Measurements from ENCODE around the gene GPC6.

GPC6 gene

DNA sequence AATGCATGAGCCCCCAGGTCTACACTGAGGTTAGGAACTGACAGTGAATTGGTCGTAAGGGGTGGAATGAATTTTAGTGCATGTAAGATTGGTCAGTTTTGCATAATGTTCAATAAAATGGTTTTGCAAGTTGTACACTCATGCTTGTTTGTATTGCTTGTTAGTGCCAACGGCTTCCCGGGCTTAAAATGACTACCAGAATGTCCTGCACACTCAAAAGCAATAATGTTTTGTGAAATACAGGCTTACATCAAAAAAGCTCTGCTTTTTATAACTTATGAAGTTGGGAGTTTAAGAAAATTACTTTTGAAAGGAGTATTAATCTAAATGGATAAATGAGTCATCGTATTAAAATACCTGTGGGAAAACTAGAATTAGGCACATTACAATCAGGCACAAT, 112.9 kb downstream of the GPC6 start:
- Histone ChIP-seq H3K9ac (ENCODE audit: low read length) (no peak overlapping the region), H3K4me1 (ENCODE audit: low read length) (no peaks in the 10 kb centered on the region), H4K20me1 (ENCODE audit: insufficient read depth, low read length) (no peaks in the 10 kb centered on the region), H3F3A (ENCODE audit: insufficient read depth, low read length) (no peaks in the 10 kb centered on the region), H3K27me3 (replicated peaks; ENCODE audit: insufficient read depth, low read length) (no peaks in the 10 kb centered on the region), H3K9me2 (replicated peaks; ENCODE audit: insufficient read depth, low read length) (no peaks in the 10 kb centered on the region), H3K4me2 (ENCODE audit: low read depth, low read length) (no peak overlapping the region), H3K9me3 (replicated peaks; ENCODE audit: insufficient read depth, low read length) (no peaks in the 10 kb centered on the region), H2AFZ (ENCODE audit: low read length) (no peak overlapping the region), H3K79me2 (ENCODE audit: low read length) (no peaks in the 10 kb centered on the region), H3K27ac (ENCODE audit: low read length) (no peak overlapping the region), H3K36me3 (replicated peaks; ENCODE audit: insufficient read depth, low read length) (no peaks in the 10 kb centered on the region), H3K4me3 (ENCODE audit: low read length) (no peak overlapping the region)
- TF ChIP-seq, protein P1, sequence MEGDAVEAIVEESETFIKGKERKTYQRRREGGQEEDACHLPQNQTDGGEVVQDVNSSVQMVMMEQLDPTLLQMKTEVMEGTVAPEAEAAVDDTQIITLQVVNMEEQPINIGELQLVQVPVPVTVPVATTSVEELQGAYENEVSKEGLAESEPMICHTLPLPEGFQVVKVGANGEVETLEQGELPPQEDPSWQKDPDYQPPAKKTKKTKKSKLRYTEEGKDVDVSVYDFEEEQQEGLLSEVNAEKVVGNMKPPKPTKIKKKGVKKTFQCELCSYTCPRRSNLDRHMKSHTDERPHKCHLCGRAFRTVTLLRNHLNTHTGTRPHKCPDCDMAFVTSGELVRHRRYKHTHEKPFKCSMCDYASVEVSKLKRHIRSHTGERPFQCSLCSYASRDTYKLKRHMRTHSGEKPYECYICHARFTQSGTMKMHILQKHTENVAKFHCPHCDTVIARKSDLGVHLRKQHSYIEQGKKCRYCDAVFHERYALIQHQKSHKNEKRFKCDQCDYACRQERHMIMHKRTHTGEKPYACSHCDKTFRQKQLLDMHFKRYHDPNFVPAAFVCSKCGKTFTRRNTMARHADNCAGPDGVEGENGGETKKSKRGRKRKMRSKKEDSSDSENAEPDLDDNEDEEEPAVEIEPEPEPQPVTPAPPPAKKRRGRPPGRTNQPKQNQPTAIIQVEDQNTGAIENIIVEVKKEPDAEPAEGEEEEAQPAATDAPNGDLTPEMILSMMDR (IDR thresholded peaks at IDR 0.05; ENCODE audit: low read length) = no peak
- TF ChIP-seq EZH2 (optimal IDR thresholded peaks at IDR 0.05; ENCODE audit: low read depth, low read length) (no peak), EZH2phosphoT487 (IDR thresholded peaks at IDR 0.05; ENCODE audit: low read length) (no peak)
- DNase-seq = no peak

DNA sequence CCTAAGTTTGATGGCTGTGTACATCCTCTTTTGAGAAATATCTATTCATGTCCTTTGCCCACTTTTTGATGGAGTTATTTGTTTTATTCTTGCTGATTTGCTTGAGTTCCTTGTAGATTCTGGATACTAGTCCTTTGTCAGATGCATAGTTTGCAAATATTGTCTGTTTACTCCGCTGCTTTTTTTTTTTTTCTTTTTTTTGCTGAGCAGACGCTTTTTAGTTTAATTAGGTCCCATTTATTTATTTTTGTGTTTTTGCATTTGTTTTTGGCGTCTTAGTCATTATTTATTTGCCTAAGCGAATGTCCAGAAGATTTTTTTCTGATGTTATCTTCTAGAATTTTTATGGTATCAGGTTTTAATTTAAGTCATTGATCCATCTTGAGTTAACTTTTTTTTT, 114.9 kb downstream of the GPC6 start:
- H3K79me2 ChIP-seq (ENCODE audit: low read length) = no peaks in the 10 kb centered on the region
- H3K4me3 ChIP-seq (ENCODE audit: low read length) = no peak overlapping the region
- no peak overlapping the region for H3K4me2 ChIP-seq (ENCODE audit: low read depth, low read length)
- no peaks in the 10 kb centered on the region for H3K4me1 ChIP-seq (ENCODE audit: low read length)
- no peaks in the 10 kb centered on the region for H3K27me3 ChIP-seq (replicated peaks; ENCODE audit: insufficient read depth, low read length)
- no peak overlapping the region for H3K27ac ChIP-seq (ENCODE audit: low read length)
- H4K20me1 ChIP-seq (ENCODE audit: insufficient read depth, low read length) = no peaks in the 10 kb centered on the region
- no peaks in the 10 kb centered on the region for H3F3A ChIP-seq (ENCODE audit: insufficient read depth, low read length)
- no peak overlapping the region for H3K9ac ChIP-seq (ENCODE audit: low read length)
- H2AFZ ChIP-seq (ENCODE audit: low read length) = no peak overlapping the region
- H3K36me3 ChIP-seq (replicated peaks; ENCODE audit: insufficient read depth, low read length) = no peaks in the 10 kb centered on the region
- TF ChIP-seq EZH2 (optimal IDR thresholded peaks at IDR 0.05; ENCODE audit: low read depth, low read length) (no peak), EZH2phosphoT487 (IDR thresholded peaks at IDR 0.05; ENCODE audit: low read length) (no peak)
- TF ChIP-seq, protein P1 (IDR thresholded peaks at IDR 0.05; ENCODE audit: low read length) = no peak
- H3K9me2 ChIP-seq (replicated peaks; ENCODE audit: insufficient read depth, low read length) = no peaks in the 10 kb centered on the region
- no peaks in the 10 kb centered on the region for H3K9me3 ChIP-seq (replicated peaks; ENCODE audit: insufficient read depth, low read length)
- DNase-seq = no peak

DNA sequence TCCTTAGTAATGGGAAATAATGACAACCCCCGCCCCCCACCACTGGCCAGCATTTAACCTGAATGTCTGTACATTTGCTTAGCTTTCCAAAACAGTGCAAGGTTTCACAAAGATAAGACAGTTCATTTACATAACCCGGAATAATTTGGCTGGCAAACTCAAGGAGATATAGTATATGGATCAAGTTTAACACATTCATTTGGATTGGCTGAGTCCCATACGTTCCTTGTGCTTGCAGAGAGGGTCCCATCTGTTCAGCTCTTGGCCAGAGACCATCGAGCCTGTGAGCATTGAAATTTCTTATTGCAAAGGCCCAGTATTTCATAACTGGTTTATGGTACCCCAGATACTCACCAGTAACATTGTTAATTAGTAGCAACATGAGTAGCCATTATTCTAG, 116.5 kb downstream of the GPC6 start:
- Histone ChIP-seq H3K9me2 (replicated peaks; ENCODE audit: insufficient read depth, low read length) (no peaks in the 10 kb centered on the region), H3K4me3 (ENCODE audit: low read length) (no peak overlapping the region), H3K36me3 (replicated peaks; ENCODE audit: insufficient read depth, low read length) (no peaks in the 10 kb centered on the region), H3K9ac (ENCODE audit: low read length) (no peak overlapping the region), H2AFZ (ENCODE audit: low read length) (no peak overlapping the region), H4K20me1 (ENCODE audit: insufficient read depth, low read length) (no peaks in the 10 kb centered on the region), H3F3A (ENCODE audit: insufficient read depth, low read length) (no peaks in the 10 kb centered on the region), H3K27me3 (replicated peaks; ENCODE audit: insufficient read depth, low read length) (no peaks in the 10 kb centered on the region), H3K4me2 (ENCODE audit: low read depth, low read length) (no peak overlapping the region), H3K4me1 (ENCODE audit: low read length) (no peaks in the 10 kb centered on the region), H3K79me2 (ENCODE audit: low read length) (no peaks in the 10 kb centered on the region), H3K9me3 (replicated peaks; ENCODE audit: insufficient read depth, low read length) (no peaks in the 10 kb centered on the region), H3K27ac (ENCODE audit: low read length) (no peak overlapping the region)
- TF ChIP-seq, protein P1 (IDR thresholded peaks at IDR 0.05; ENCODE audit: low read length) = no peak
- no peak for TF ChIP-seq EZH2 (optimal IDR thresholded peaks at IDR 0.05; ENCODE audit: low read depth, low read length)
- TF ChIP-seq EZH2phosphoT487 (IDR thresholded peaks at IDR 0.05; ENCODE audit: low read length) = no peak
- no peak for DNase-seq
